Esophagus (tissue), 2 donors: ENCODE results near the gene CARS2. TPM values are rescaled to one million over a fixed set of nuclear protein-coding genes. Genes with fewer than 3 reads are reported as not detected.
A peak's percentile ranks its signal among the peaks of the same experiment; 100 is the strongest.
"Not testable (repeated sequence)": the region's sequence is repeated elsewhere in the genome, so short reads cannot be mapped to it uniquely, and the experiment has no call there.

Experiments used
- H3K27ac ChIP-seq, 2 donors: one replicate each; pipeline ENCODE4 v1.5.1; 2013; ENCODE audit warnings: low read depth in 2 of 2, mild to moderate bottlenecking in 2 of 2, inconsistent platforms in 1 of 2, low read length in 1 of 2, moderate library complexity in 1 of 2
- H3K27me3 ChIP-seq, 2 donors: one replicate each; pipeline ENCODE4 v1.6.1; 2013; ENCODE audit warnings: low read length in 2 of 2, control low read depth in 1 of 2, mild to moderate bottlenecking in 1 of 2; ENCODE audit not compliant: insufficient read depth in 2 of 2, control insufficient read depth in 1 of 2
- H3K36me3 ChIP-seq, 2 donors: one replicate each; pipeline ENCODE4 v1.6.1; 2013; ENCODE audit warnings: low read length in 1 of 2; ENCODE audit not compliant: control insufficient read depth in 2 of 2, insufficient read depth in 2 of 2
- H3K4me1 ChIP-seq, 2 donors: one replicate each; pipeline ENCODE4 v1.6.1; 2013; ENCODE audit warnings: low read length in 1 of 2; ENCODE audit not compliant: control insufficient read depth in 2 of 2, insufficient read depth in 2 of 2
- H3K4me3 ChIP-seq, 2 donors: one replicate each; pipeline ENCODE4 v1.5.1; 2013; ENCODE audit warnings: low read length in 2 of 2, mild to moderate bottlenecking in 2 of 2, low read depth in 1 of 2, moderate library complexity in 1 of 2
- H3K9me3 ChIP-seq, 2 donors: one replicate each; pipeline ENCODE4 v1.6.1; 2013; ENCODE audit warnings: mild to moderate bottlenecking in 2 of 2, low read depth in 1 of 2, low read length in 1 of 2, moderate library complexity in 1 of 2; ENCODE audit not compliant: control insufficient read depth in 2 of 2, insufficient read depth in 1 of 2
- WGBS, 2 donors: extraction: QIAGEN DNeasy Blood & Tissue Kit; methylation state at CpG; one replicate each; pipeline ENCODE4 v1.1.7; 2013; 5-methylcytosine and 5-hydroxymethylcytosine counted together
- polyA plus RNA-seq, 2 donors: library from polyadenylated mRNA; stranded (reverse); fragments of 200-250 nt; gene quantifications; one replicate each; pipeline ENCODE4 v1.2.3, GENCODE V29; 2013
- donor health status: healthy with polysubstance abuse.
- donor health status: Bipolar disorder and iron deficiency.

CARS2 gene
- polyA plus RNA-seq, 2 donors: 42.9 to 75.1 TPM

GRCh38 chr13:110618167-110618566, 87.7 kb downstream of the CARS2 start:
- peaks cover 0 to 10% of the 10 kb centered on the region in 2 donors for H3K36me3 ChIP-seq
- no peak overlapping the region for H3K4me3 ChIP-seq
- peak overlapping the region; percentile 55 to 62 for H3K27ac ChIP-seq
- H3K27me3 ChIP-seq: no peaks in the 10 kb centered on the region
- peaks cover 7 to 12% of the 10 kb centered on the region in 2 donors for H3K4me1 ChIP-seq
- WGBS, 2 donors: 80 to 83% methylated on average over 8 of the region's 8 CpGs
- peaks cover 0 to 2% of the 10 kb centered on the region in 2 donors for H3K9me3 ChIP-seq

- H3K27ac ChIP-seq: peak overlapping the region; percentile 55 to 87
- peaks cover 0 to 4% of the 10 kb centered on the region in 2 donors for H3K36me3 ChIP-seq
- peaks cover 0 to 2% of the 10 kb centered on the region in 2 donors for H3K9me3 ChIP-seq
- peaks cover 7 to 12% of the 10 kb centered on the region in 2 donors for H3K4me1 ChIP-seq
- peak overlapping the region in 1 of 2 donors; percentile 8 for H3K4me3 ChIP-seq
- H3K27me3 ChIP-seq: no peaks in the 10 kb centered on the region
- WGBS, 2 donors: 36 to 41% methylated on average over 8 of the region's 8 CpGs
Observed at GRCh38 chr13:110617321-110618072, 88.4 kb downstream of the CARS2 start.

GRCh38 chr13:110616103-110617101, 89.5 kb downstream of the CARS2 start:
- Histone ChIP-seq H3K27ac (peak overlapping the region; percentile 94 to 97), H3K4me3 (peak overlapping the region; percentile 86 to 97), H3K36me3 (peaks cover 0 to 2% of the 10 kb centered on the region in 2 donors), H3K27me3 (no peaks in the 10 kb centered on the region), H3K9me3 (peaks cover 0 to 2% of the 10 kb centered on the region in 2 donors), H3K4me1 (peaks cover 7 to 12% of the 10 kb centered on the region in 2 donors)
- WGBS, 2 donors: 5 to 6% methylated on average over 37 of the region's 37 CpGs

- Histone ChIP-seq H3K9me3 (peaks cover 0 to 2% of the 10 kb centered on the region in 2 donors), H3K4me1 (peaks cover 7 to 12% of the 10 kb centered on the region in 2 donors), H3K27me3 (no peaks in the 10 kb centered on the region), H3K36me3 (peaks cover 0 to 2% of the 10 kb centered on the region in 2 donors), H3K4me3 (peak within 1 kb of the TSS; percentile 86 to 97), H3K27ac (peak within 1 kb of the TSS; percentile 94 to 97)
- WGBS, 2 donors: 2% methylated on average over 54 to 95 of the region's 95 CpGs
Observed at GRCh38 chr13:110615322-110616102, 90.4 kb downstream of the CARS2 start, which contains the start of gene NAXD. NAXD (plus strand) TSS chr13:110615545; CDS start chr13:110615602, 57 bp downstream.

GRCh38 chr13:110615005-110615321, 91.0 kb downstream of the CARS2 start:
- H3K27me3 ChIP-seq: no peaks in the 10 kb centered on the region
- WGBS, 2 donors: 87 to 88% methylated on average over 11 of the region's 11 CpGs
- peaks cover 7 to 14% of the 10 kb centered on the region in 2 donors for H3K4me1 ChIP-seq
- peak overlapping the region; percentile 86 to 97 for H3K4me3 ChIP-seq
- H3K9me3 ChIP-seq: peaks cover 0 to 2% of the 10 kb centered on the region in 2 donors
- peaks cover 0 to 2% of the 10 kb centered on the region in 2 donors for H3K36me3 ChIP-seq
- peak overlapping the region; percentile 66 to 94 for H3K27ac ChIP-seq

GRCh38 chr13:110610955-110611595, 94.8 kb downstream of the CARS2 start:
- Histone ChIP-seq H3K4me1 (peaks cover 0 to 5% of the 10 kb centered on the region in 2 donors), H3K9me3 (peaks cover 0 to 2% of the 10 kb centered on the region in 2 donors), H3K36me3 (no peaks in the 10 kb centered on the region), H3K27ac (peak overlapping the region in 1 of 2 donors; percentile 39), H3K4me3 (no peak overlapping the region), H3K27me3 (no peaks in the 10 kb centered on the region)
- 61 to 71% methylated on average over 12 of the region's 12 CpGs for WGBS, 2 donors

- WGBS, 2 donors: 75 to 83% methylated on average over 3 of the region's 3 CpGs
- peaks cover 0 to 2% of the 10 kb centered on the region in 2 donors for H3K4me1 ChIP-seq
- H3K9me3 ChIP-seq: no peaks in the 10 kb centered on the region
- no peaks in the 10 kb centered on the region for H3K36me3 ChIP-seq
- H3K4me3 ChIP-seq: no peak overlapping the region
- H3K27me3 ChIP-seq: no peaks in the 10 kb centered on the region
- no peak overlapping the region for H3K27ac ChIP-seq
Observed at GRCh38 chr13:110607675-110608224, 98.2 kb downstream of the CARS2 start.

- not testable (repeated sequence) for H3K27ac ChIP-seq, H3K4me1 ChIP-seq, H3K4me3 ChIP-seq, H3K36me3 ChIP-seq, H3K9me3 ChIP-seq, H3K27me3 ChIP-seq
- 88 to 94% methylated on average over 10 to 30 of the region's 33 CpGs for WGBS, 2 donors
Observed at GRCh38 chr13:110606281-110606680, 99.6 kb downstream of the CARS2 start.
